Kidney epithelial cell (primary cell): ENCODE measurements around the gene PLLP. TPM values are rescaled to one million over a fixed set of nuclear protein-coding genes. Genes with fewer than 3 reads are reported as not detected.

ENCODE experiments used
- DNase-seq: peaks from one replicate; pipeline ENCODE4 v3.0.0-alpha.2; 2010; ENCODE audit warnings: low read depth
- H3K27me3 ChIP-seq: 2 replicates; pipeline ENCODE4 v1.6.0; 2011; ENCODE audit warnings: low read length; ENCODE audit not compliant: control insufficient read depth, insufficient read depth
- H3K36me3 ChIP-seq: 2 replicates; pipeline ENCODE4 v1.5.1; 2011; ENCODE audit warnings: low read length; ENCODE audit not compliant: control insufficient read depth, insufficient read depth
- H3K4me3 ChIP-seq: 2 replicates; pipeline ENCODE4 v1.5.1; 2011; ENCODE audit warnings: low read depth, mild to moderate bottlenecking, control low read depth, low read length
- CTCF ChIP-seq: IDR thresholded peaks from 2 replicates; pipeline ENCODE4 v1.5.1; 2011; ENCODE audit warnings: mild to moderate bottlenecking, moderate library complexity, low read length, control low read depth, inconsistent platforms; ENCODE audit not compliant: insufficient read depth, poor library complexity, severe bottlenecking
- total RNA-seq: library from RNA; depleted of rRNA; stranded (reverse); fragments of >200 nt; gene quantifications from 2 replicates; pipeline ENCODE4 v1.2.3, GENCODE V29; 2015

PLLP gene
- total RNA-seq, 1 donor from 2014 or later, result 11.9 TPM

DNA sequence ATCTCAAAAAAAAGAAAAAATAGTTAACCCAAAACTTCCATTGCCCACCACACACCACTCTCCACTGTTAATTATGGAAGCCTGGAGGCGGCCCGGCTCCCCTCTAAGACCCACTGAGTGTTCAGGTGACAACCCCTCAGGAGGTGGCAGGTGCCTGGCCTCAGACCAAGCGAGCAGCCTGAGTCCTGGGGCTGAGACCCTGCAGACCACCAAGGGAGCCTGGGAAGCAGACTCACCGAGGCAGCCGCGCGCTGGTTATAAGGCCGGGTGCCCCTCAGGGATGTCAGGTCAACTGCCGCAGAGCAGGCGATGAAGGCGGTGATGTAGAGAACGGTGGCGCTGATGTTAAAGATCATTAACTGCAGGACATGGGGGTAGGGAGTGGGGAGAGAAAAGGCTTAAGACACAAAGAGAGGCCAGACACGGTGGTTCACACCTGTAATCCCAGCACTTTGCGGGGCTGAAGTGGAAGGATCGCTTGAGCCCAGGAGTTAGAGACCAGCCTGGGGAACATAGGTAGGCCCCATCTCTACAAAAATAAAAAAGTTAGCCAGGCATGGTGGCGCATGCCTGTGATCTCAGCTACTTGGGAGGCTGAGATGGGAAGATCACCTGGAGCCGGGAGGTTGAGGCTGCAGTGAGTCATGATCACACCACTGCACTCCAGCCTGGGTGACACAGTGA, 26.1 kb downstream of the PLLP start:
- TF ChIP-seq CTCF, result no peak
- H3K27me3 ChIP-seq, result no peaks in the 10 kb centered on the region
- DNase-seq, result no peak
- H3K36me3 ChIP-seq, result peaks cover 1% of the 10 kb centered on the region
- H3K4me3 ChIP-seq, result no peak overlapping the region

DNA sequence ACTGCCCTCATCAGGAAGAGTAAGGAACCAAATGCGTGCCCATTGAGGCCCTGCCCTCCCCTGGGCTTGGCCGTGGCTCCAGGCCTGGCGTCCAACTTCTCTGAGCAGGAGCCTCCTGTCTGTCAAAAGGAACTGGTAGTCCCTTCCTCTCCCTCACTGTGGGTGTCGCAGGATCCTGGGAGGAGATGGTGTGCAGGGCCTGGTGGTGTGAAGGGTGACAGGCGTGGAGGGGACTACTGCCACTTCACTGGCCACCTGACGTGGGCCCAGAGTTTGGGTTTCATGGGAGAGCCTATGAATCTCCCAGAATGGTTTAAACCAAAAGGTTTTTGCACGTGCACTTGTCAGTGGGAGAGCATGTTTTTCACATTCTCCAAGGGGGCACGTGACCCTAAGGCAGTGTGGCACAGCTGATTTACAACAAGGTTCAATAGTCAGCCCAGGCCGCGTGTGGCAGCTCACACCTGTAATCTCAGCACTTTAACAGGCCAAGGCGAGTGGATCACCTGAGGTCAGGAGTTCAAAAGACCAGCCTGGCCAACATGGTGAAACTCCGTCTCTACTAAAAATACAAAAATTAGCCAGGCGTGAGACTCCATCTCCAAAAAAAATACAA, 26.9 kb downstream of the PLLP start:
- H3K27me3 ChIP-seq, result no peaks in the 10 kb centered on the region
- no peak for DNase-seq
- H3K36me3 ChIP-seq, result peaks cover 1% of the 10 kb centered on the region
- no peak for TF ChIP-seq CTCF
- H3K4me3 ChIP-seq, result no peak overlapping the region

- Histone ChIP-seq H3K4me3 (no peak overlapping the region), H3K36me3 (peaks cover 1% of the 10 kb centered on the region), H3K27me3 (no peaks in the 10 kb centered on the region)
- DNase-seq, result no peak
- no peak for TF ChIP-seq CTCF
These were observed 27.7 kb downstream of the PLLP start for GRCh38 chr16:57256601-57257395.

DNA sequence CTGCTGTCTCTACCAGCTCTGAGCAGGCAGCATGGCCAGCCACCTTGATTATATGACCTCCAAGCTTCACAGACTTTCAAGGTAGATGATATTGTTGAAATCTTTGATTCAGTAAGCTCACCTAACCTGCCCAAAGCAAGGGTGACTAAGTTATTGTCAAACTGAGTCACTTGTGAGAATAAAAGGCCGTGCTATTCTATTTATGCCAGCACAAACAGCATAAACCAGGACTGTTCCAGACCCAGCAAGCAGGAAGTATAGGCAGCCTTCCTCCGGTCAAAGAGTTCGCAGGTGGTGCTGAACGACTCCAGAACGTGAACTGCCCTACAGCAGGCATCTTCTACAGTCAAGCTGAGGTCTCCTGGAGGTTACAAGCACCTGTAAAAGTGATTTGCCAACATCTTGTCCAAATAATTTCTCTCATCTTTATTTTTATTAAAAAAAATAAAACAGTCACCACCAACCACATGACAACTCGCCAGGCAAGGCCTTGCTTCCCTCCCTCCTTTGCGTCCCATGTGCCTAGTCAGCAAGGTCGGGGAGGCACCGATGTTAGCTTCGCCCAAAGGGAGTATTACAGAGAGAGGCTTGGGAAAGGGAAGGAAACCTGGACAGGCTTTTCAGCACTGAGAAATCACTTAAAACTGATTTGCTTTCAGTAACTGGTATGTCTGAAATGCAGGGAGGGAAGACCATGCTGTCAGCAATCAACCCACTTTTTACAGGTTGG, 28.6 kb downstream of the PLLP start:
- Histone ChIP-seq H3K4me3 (no peak overlapping the region), H3K36me3 (peaks cover 3% of the 10 kb centered on the region), H3K27me3 (no peaks in the 10 kb centered on the region)
- no peak for DNase-seq
- TF ChIP-seq CTCF, result no peak

DNA sequence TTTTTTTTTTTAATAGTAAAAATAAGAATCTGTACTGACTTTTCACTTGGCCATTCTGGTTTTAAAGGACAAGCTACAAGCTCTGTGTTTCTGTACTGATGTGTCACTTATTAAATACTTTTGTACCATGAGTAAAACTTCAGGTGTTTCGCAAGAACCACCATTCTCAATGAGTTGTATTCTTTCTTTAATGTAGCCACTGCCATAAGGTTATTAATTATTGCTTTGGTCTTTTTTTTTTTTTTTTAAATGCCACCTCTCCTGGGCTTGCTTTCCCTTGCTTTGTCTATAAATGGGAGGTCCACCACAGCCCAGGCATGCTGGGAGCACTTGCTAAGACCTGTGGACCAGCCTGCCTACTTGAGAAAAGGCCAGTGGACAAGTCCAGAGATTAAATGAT, 31.0 kb downstream of the PLLP start:
- Histone ChIP-seq H3K36me3 (peaks cover 3% of the 10 kb centered on the region), H3K4me3 (no peak overlapping the region), H3K27me3 (no peaks in the 10 kb centered on the region)
- no peak for TF ChIP-seq CTCF
- no peak for DNase-seq
